ENCODE measurements around the gene ANHX. TPM values are rescaled to one million over a fixed set of nuclear protein-coding genes. Genes with fewer than 3 reads are reported as not detected.

Gene ANHX
- total and polyA plus RNA-seq, 9 donors, result not detected

DNA sequence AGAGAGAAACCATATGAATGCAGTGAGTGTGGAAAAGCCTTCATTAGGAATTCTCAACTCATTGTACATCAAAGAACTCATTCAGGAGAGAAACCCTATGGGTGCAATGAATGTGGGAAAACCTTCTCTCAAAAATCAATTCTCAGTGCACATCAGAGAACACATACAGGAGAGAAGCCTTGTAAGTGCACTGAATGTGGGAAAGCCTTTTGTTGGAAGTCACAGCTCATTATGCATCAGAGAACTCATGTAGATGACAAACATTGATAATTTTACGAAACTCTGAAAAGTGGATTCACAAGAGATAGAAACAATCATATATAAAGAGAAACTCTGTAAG, 31.4 kb downstream of the ANHX start:
- no peaks in the 10 kb centered on the region for H3K4me1 ChIP-seq (ENCODE audit: control insufficient read depth, insufficient read depth, low read length)
- no CpG with 5 or more reads among the region's 1 CpG for WGBS (ENCODE audit: insufficient coverage)
- no peak for DNase-seq
- no peak overlapping the region for H3K4me3 ChIP-seq (ENCODE audit: low read length)
- no peak overlapping the region for H3K27ac ChIP-seq (ENCODE audit: low read length)
- peaks cover 77% of the 10 kb centered on the region for H3K9me3 ChIP-seq (replicated peaks; ENCODE audit: control insufficient read depth, low read depth, low read length)
- no peaks in the 10 kb centered on the region for H3K27me3 ChIP-seq (ENCODE audit: control insufficient read depth, insufficient read depth, low read length)
- peaks cover 18% of the 10 kb centered on the region for H3K36me3 ChIP-seq (ENCODE audit: control insufficient read depth, insufficient read depth, low read length)

- no peak for DNase-seq
These were observed 32.1 kb downstream of the ANHX start for GRCh38 chr12:133203344-133204263.

GRCh38 chr12:133202493-133203343, 33.0 kb downstream of the ANHX start:
- H3K9me3 ChIP-seq (replicated peaks; ENCODE audit: control insufficient read depth, low read depth, low read length), result peaks cover 64% of the 10 kb centered on the region
- no peaks in the 10 kb centered on the region for H3K4me1 ChIP-seq (ENCODE audit: control insufficient read depth, insufficient read depth, low read length)
- H3K27ac ChIP-seq (ENCODE audit: low read length), result no peak overlapping the region
- DNase-seq, result no peak
- peaks cover 18% of the 10 kb centered on the region for H3K36me3 ChIP-seq (ENCODE audit: control insufficient read depth, insufficient read depth, low read length)
- no CpG with 5 or more reads among the region's 2 CpGs for WGBS (ENCODE audit: insufficient coverage)
- no peaks in the 10 kb centered on the region for H3K27me3 ChIP-seq (ENCODE audit: control insufficient read depth, insufficient read depth, low read length)
- H3K4me3 ChIP-seq (ENCODE audit: low read length), result no peak overlapping the region

More at GRCh38 chr12:133203344-133204263, 32.1 kb downstream of the ANHX start:
- Histone ChIP-seq H3K27ac (ENCODE audit: low read length) (no peak overlapping the region), H3K4me1 (ENCODE audit: control insufficient read depth, insufficient read depth, low read length) (no peaks in the 10 kb centered on the region), H3K36me3 (ENCODE audit: control insufficient read depth, insufficient read depth, low read length) (peaks cover 18% of the 10 kb centered on the region), H3K9me3 (replicated peaks; ENCODE audit: control insufficient read depth, low read depth, low read length) (peaks cover 73% of the 10 kb centered on the region), H3K4me3 (ENCODE audit: low read length) (no peak overlapping the region), H3K27me3 (ENCODE audit: control insufficient read depth, insufficient read depth, low read length) (no peaks in the 10 kb centered on the region)
- no CpG with 5 or more reads among the region's 7 CpGs for WGBS (ENCODE audit: insufficient coverage)

GRCh38 chr12:133201888-133202287, 33.8 kb downstream of the ANHX start:
- no CpG with 5 or more reads among the region's 2 CpGs for WGBS (ENCODE audit: insufficient coverage)
- Histone ChIP-seq H3K36me3 (ENCODE audit: control insufficient read depth, insufficient read depth, low read length) (peaks cover 18% of the 10 kb centered on the region), H3K27ac (ENCODE audit: low read length) (no peak overlapping the region), H3K9me3 (replicated peaks; ENCODE audit: control insufficient read depth, low read depth, low read length) (peaks cover 60% of the 10 kb centered on the region), H3K4me3 (ENCODE audit: low read length) (no peak overlapping the region), H3K27me3 (ENCODE audit: control insufficient read depth, insufficient read depth, low read length) (no peaks in the 10 kb centered on the region), H3K4me1 (ENCODE audit: control insufficient read depth, insufficient read depth, low read length) (no peaks in the 10 kb centered on the region)
- no peak for DNase-seq

DNA sequence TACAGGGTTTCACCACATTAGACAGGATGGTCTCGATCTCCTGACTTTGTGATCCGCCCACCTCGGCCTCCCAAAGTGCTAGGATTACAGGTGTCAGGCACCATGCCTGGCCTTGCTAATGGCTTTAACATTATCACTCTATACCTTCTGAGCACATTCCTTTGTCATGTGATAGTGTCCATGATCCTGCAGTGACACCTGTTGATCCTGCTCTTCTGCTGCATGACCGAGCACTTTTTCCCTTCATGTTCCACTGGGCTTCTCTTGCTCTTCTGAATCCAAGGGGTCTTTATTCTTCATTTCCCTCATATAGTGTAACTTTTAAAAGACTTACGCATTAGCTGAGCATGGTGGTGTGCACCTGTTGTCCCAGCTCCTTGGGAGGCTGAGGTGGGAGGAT, 42.8 kb downstream of the ANHX start:
- WGBS (ENCODE audit: insufficient coverage), result 94% methylated on average over 2 of the region's 5 CpGs
- peaks cover 73% of the 10 kb centered on the region for H3K36me3 ChIP-seq (ENCODE audit: control insufficient read depth, insufficient read depth, low read length)

DNA sequence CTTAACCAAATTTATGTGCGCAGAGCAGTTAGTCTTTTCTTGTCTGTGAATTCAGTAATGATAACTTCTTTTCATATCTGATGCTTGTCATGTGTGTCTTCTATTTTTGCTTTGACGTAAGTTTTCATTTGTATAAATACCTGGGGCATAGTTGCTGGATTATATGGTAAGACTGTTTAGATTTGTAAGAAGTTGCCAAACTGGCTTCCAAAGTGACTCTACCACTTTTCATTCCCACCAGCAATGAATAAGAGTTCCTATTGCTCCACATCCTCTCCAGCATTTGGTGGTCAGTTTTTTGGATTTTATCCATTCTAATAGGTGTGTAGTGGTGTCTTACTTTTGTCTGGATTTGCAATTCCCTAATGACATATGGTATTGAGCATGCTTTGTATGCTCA, 45.5 kb downstream of the ANHX start:
- Histone ChIP-seq H3K36me3 (ENCODE audit: control insufficient read depth, insufficient read depth, low read length) (peaks cover 81% of the 10 kb centered on the region), H3K4me1 (ENCODE audit: control insufficient read depth, insufficient read depth, low read length) (no peaks in the 10 kb centered on the region), H3K27ac (ENCODE audit: low read length) (no peak overlapping the region), H3K4me3 (ENCODE audit: low read length) (no peak overlapping the region), H3K27me3 (ENCODE audit: control insufficient read depth, insufficient read depth, low read length) (no peaks in the 10 kb centered on the region), H3K9me3 (replicated peaks; ENCODE audit: control insufficient read depth, low read depth, low read length) (peaks cover 77% of the 10 kb centered on the region)
- DNase-seq, result no peak
- WGBS (ENCODE audit: insufficient coverage), result no CpG with 5 or more reads among the region's 2 CpGs

More for the DNA sequence above, 42.8 kb downstream of the ANHX start:
- Histone ChIP-seq H3K27me3 (ENCODE audit: control insufficient read depth, insufficient read depth, low read length) (no peaks in the 10 kb centered on the region), H3K9me3 (replicated peaks; ENCODE audit: control insufficient read depth, low read depth, low read length) (peaks cover 69% of the 10 kb centered on the region), H3K4me3 (ENCODE audit: low read length) (no peak overlapping the region), H3K27ac (ENCODE audit: low read length) (no peak overlapping the region), H3K4me1 (ENCODE audit: control insufficient read depth, insufficient read depth, low read length) (no peaks in the 10 kb centered on the region)
- no peak for DNase-seq

DNA sequence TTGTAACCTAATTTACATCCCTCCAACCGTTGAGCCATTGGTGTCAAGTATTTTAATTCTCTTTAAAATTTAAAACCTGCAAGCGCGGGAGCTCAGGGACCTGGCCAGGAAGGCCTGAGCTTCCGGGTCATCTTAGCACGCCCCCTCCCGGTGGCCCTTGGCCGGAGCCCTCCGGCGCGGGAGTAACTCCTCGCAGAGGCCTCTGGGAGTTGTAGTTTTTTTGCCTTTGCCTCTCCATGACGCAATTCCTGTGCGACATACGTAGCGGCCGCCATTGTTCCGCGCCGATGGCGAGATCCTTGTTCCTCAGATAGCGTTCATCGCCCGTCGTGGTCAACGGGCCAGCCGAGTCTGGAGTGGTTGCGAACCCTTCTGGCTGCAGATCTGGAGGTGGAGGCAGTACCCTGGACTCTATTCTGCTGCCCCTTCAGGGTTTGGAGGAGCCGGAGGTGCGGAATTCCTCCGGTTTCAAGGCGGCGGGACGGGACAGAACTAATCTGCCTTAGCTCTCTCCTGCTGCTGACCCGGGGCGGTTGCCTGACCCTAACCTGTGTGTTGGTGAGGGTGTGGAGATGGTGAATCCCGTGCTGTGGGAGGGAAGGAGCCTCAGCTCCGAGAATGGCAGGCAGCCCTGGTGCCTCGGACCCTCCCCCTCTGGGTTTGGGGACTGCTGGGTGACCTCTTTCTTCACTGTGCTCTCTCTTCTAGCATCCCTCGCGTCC, 54.3 kb downstream of the ANHX start, which contains the start of gene ZNF268:
Gene ZNF268, plus strand, starts transcription at position 258 of the 722 bp plus-strand sequence. CDS start 503 bp downstream, outside the sequence.
- WGBS (ENCODE audit: insufficient coverage), result under 1% methylated on average over 34 of the region's 40 CpGs
- H3K27ac ChIP-seq (ENCODE audit: low read length), result peak within 1 kb of the TSS; percentile 84
- H3K27me3 ChIP-seq (ENCODE audit: control insufficient read depth, insufficient read depth, low read length), result no peaks in the 10 kb centered on the region
- peak within 1 kb of the TSS; percentile 83 for H3K4me3 ChIP-seq (ENCODE audit: low read length)
- peaks cover 34% of the 10 kb centered on the region for H3K36me3 ChIP-seq (ENCODE audit: control insufficient read depth, insufficient read depth, low read length)
- DNase-seq, result peak; percentile 96
- H3K9me3 ChIP-seq (replicated peaks; ENCODE audit: control insufficient read depth, low read depth, low read length), result peaks cover 44% of the 10 kb centered on the region
- peaks cover 3% of the 10 kb centered on the region for H3K4me1 ChIP-seq (ENCODE audit: control insufficient read depth, insufficient read depth, low read length)

- H3K4me3 ChIP-seq (ENCODE audit: low read length), result no peak overlapping the region
- WGBS (ENCODE audit: insufficient coverage), result no CpG with 5 or more reads among the region's 8 CpGs
- no peak overlapping the region for H3K27ac ChIP-seq (ENCODE audit: low read length)
- H3K36me3 ChIP-seq (ENCODE audit: control insufficient read depth, insufficient read depth, low read length), result peaks cover 28% of the 10 kb centered on the region
- DNase-seq, result no peak
- peaks cover 3% of the 10 kb centered on the region for H3K4me1 ChIP-seq (ENCODE audit: control insufficient read depth, insufficient read depth, low read length)
- no peaks in the 10 kb centered on the region for H3K27me3 ChIP-seq (ENCODE audit: control insufficient read depth, insufficient read depth, low read length)
- H3K9me3 ChIP-seq (replicated peaks; ENCODE audit: control insufficient read depth, low read depth, low read length), result peaks cover 38% of the 10 kb centered on the region
These were observed 55.0 kb downstream of the ANHX start for GRCh38 chr12:133180669-133181068.

DNA sequence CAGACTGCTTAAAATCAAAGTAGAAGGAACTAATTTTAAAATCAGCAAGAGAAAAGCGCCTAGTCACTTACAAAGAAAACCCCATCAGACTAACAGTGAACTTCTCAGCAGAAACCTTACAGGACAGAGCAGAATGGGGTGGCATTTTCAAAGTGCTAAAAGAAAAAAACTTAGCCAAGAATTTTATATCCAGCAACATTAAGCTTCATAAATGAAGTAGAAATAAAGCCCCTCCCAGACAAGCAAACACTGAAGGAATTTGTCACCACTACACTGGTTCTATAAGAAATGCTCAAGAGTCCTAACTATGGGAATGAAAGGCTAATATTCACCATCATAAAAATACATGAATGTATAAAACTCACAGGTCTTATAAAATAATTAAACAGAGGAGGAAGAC, 60.8 kb downstream of the ANHX start:
- peaks cover 39% of the 10 kb centered on the region for H3K9me3 ChIP-seq (replicated peaks; ENCODE audit: control insufficient read depth, low read depth, low read length)
- no peak for DNase-seq

More for the DNA sequence above, 60.8 kb downstream of the ANHX start:
- WGBS (ENCODE audit: insufficient coverage), result no CpG with 5 or more reads among the region's 1 CpG
- no peak overlapping the region for H3K4me3 ChIP-seq (ENCODE audit: low read length)
- H3K36me3 ChIP-seq (ENCODE audit: control insufficient read depth, insufficient read depth, low read length), result no peaks in the 10 kb centered on the region
- H3K27me3 ChIP-seq (ENCODE audit: control insufficient read depth, insufficient read depth, low read length), result no peaks in the 10 kb centered on the region
- H3K4me1 ChIP-seq (ENCODE audit: control insufficient read depth, insufficient read depth, low read length), result no peaks in the 10 kb centered on the region
- no peak overlapping the region for H3K27ac ChIP-seq (ENCODE audit: low read length)

All from muscle of leg (tissue), 11 donors.